Keratinocyte (primary cell): Measurements from ENCODE around the gene FBXO30.

Experiments
- CTCF ChIP-seq, 3 experiments: IDR thresholded peaks in 1 of 3; conservative IDR thresholded peaks in 1 of 3; optimal IDR thresholded peaks in 1 of 3; 2 replicates in 2 of 3; 3 replicates in 1 of 3; pipeline versions ENCODE3 to v1.5.1; 2011; ENCODE audit warnings: low read length in 3 of 3, mild to moderate bottlenecking in 3 of 3, moderate library complexity in 2 of 3, control low read depth in 1 of 3, inconsistent platforms in 1 of 3; ENCODE audit not compliant: insufficient read depth in 2 of 3; ENCODE audit errors: extremely low read depth in 1 of 3
- EZH2 ChIP-seq: IDR thresholded peaks from one replicate; pipeline ENCODE4 v1.6.1; 2012; ENCODE audit warnings: inconsistent platforms, mild to moderate bottlenecking, low read length, moderate library complexity

- TF ChIP-seq CTCF (optimal IDR thresholded peaks at IDR 0.05 in 1 of 3, IDR thresholded peaks at IDR 0.05 in 1 of 3, conservative IDR thresholded peaks at IDR 0.05 in 1 of 3; ENCODE audit: extremely low read depth in 1 of 3, insufficient read depth in 2 of 3, low read length in 3 of 3) (peak in 2 of 3 experiments; percentile 6 to 31), EZH2 (no peak)
These were observed 53.0 kb downstream of the FBXO30 start for GRCh38 chr6:145761584-145761983.
